WTC11 (cell line): ENCODE results near the gene CSK. TPM values are rescaled to one million over a fixed set of nuclear protein-coding genes. Genes with fewer than 3 reads are reported as not detected.

Source experiments
- ATAC-seq: fragments of 200-7000 bp; cut with Tn5 transposase; 2 replicates; pipeline ENCODE4 v1.10.0; 2021; ENCODE audit warnings: mild to moderate bottlenecking, moderate library complexity
- CTCF ChIA-PET: fragments of 300-600 bp; sonication (Branson Sonifier 250); formaldehyde crosslinking; loops from one replicate; lab custom pipeline; 2021; ENCODE audit warnings: antibody characterized with exemption; lab: Charles Lee
- POLR2A ChIA-PET: fragments of 350-600 bp; sonication (Branson Sonifier 250); formaldehyde crosslinking; loops from one replicate; lab custom pipeline; 2021; ENCODE audit warnings: antibody characterized with exemption; lab: Charles Lee
- DNase-seq: peaks from one replicate; pipeline ENCODE4 v3.0.0; 2021; ENCODE audit warnings: low spot score
- H3K27ac Mint-ChIP-seq: 2 replicates; pipeline ENCODE4 v1.8.0; 2021; ENCODE audit warnings: mixed read lengths
- H3K27me3 Mint-ChIP-seq: 2 replicates; pipeline ENCODE4 v1.8.0; 2021; ENCODE audit warnings: low read depth, mild to moderate bottlenecking, moderate library complexity, mixed read lengths
- H3K36me3 Mint-ChIP-seq: 2 replicates; pipeline ENCODE4 v1.8.0; 2021; ENCODE audit warnings: mixed read lengths
- H3K4me1 Mint-ChIP-seq: 2 replicates; pipeline ENCODE4 v1.8.0; 2022; ENCODE audit warnings: mixed read lengths
- H3K4me3 Mint-ChIP-seq: 2 replicates; pipeline ENCODE4 v1.8.0; 2021; ENCODE audit warnings: mild to moderate bottlenecking, moderate library complexity, mixed read lengths
- H3K9me3 Mint-ChIP-seq: 2 replicates; pipeline ENCODE4 v1.8.0; 2021; ENCODE audit warnings: mixed read lengths
- ATF1 ChIP-seq: sonication (generic); formaldehyde crosslinking; IDR thresholded peaks from 2 replicates; pipeline ENCODE4 v1.8.1; 2023; ENCODE audit warnings: mild to moderate bottlenecking, moderate library complexity, missing genetic modification reagents
- ELF4 ChIP-seq: sonication (generic); formaldehyde crosslinking; IDR thresholded peaks from 2 replicates; pipeline ENCODE4 v1.8.1; 2022; ENCODE audit warnings: low read depth, mild to moderate bottlenecking, moderate library complexity, missing genetic modification reagents
- FOXJ3 ChIP-seq: sonication (generic); formaldehyde crosslinking; IDR thresholded peaks from 2 replicates; pipeline ENCODE4 v1.9.0; 2021; ENCODE audit warnings: missing genetic modification reagents, mild to moderate bottlenecking, borderline replicate concordance
- GRHL2 ChIP-seq: fragments of 250-450 bp; sonication (Bioruptor Pico); IDR thresholded peaks from 2 replicates; pipeline ENCODE4 v1.8.0; 2022; ENCODE audit warnings: mild to moderate bottlenecking, moderate library complexity; ENCODE audit not compliant: insufficient replicate concordance, severe bottlenecking
- JUN ChIP-seq: sonication (generic); formaldehyde crosslinking; IDR thresholded peaks from 2 replicates; pipeline ENCODE4 v1.8.0; 2023; ENCODE audit warnings: mild to moderate bottlenecking, missing genetic modification reagents
- PRRX2 ChIP-seq: fragments of 250-450 bp; sonication (Bioruptor Pico); IDR thresholded peaks from 2 replicates; pipeline ENCODE4 v1.8.0; 2021; ENCODE audit warnings: mild to moderate bottlenecking
- ZBTB21 ChIP-seq: sonication (generic); formaldehyde crosslinking; IDR thresholded peaks from 2 replicates; pipeline ENCODE4 v1.8.1; 2023; ENCODE audit warnings: mild to moderate bottlenecking, missing genetic modification reagents, borderline replicate concordance
- ZNF263 ChIP-seq: sonication (generic); formaldehyde crosslinking; IDR thresholded peaks from 2 replicates; pipeline ENCODE4 v1.8.1; 2022; ENCODE audit warnings: low read depth, mild to moderate bottlenecking, moderate library complexity, missing genetic modification reagents
- ZNF396 ChIP-seq: fragments of 250-450 bp; sonication (Bioruptor Pico); IDR thresholded peaks from 2 replicates; pipeline ENCODE4 v1.8.0; 2021; ENCODE audit warnings: mild to moderate bottlenecking, moderate library complexity, borderline replicate concordance
- total RNA-seq: library from RNA; stranded (reverse); gene quantifications from 3 replicates; pipeline ENCODE4 v1.2.3, GENCODE V29; 2021
- TF ChIP-seq, protein P1 (sequence below): sonication (generic); formaldehyde crosslinking; IDR thresholded peaks from 2 replicates; pipeline ENCODE4 v1.8.1; 2023; ENCODE audit warnings: mild to moderate bottlenecking, missing genetic modification reagents, borderline replicate concordance
- TF ChIP-seq, protein P2 (sequence below): fragments of 250-450 bp; sonication (Bioruptor Pico); IDR thresholded peaks from 2 replicates; pipeline ENCODE4 v2.1.2; 2022; ENCODE audit warnings: mild to moderate bottlenecking, moderate library complexity
- TF ChIP-seq, protein P3 (sequence below): fragments of 250-450 bp; sonication (Bioruptor Pico); IDR thresholded peaks from 2 replicates; pipeline ENCODE4 v1.8.0; 2021; ENCODE audit warnings: mild to moderate bottlenecking
- TF ChIP-seq, protein P4 (sequence below): sonication (generic); formaldehyde crosslinking; IDR thresholded peaks from 2 replicates; pipeline ENCODE4 v1.8.1; 2023; ENCODE audit warnings: mild to moderate bottlenecking, missing genetic modification reagents
- TF ChIP-seq, protein P5 (sequence below): fragments of 200-600 bp; IDR thresholded peaks from 2 replicates; pipeline ENCODE4 v1.8.0; 2022; ENCODE audit warnings: antibody characterized with exemption
- TF ChIP-seq, protein P6 (sequence below): fragments of 250-450 bp; sonication (Bioruptor Pico); conservative IDR thresholded peaks from 2 replicates; pipeline ENCODE4 v1.9.0; 2021; ENCODE audit warnings: mild to moderate bottlenecking

The CSK gene
- total RNA-seq, 1 experiment from 2014 or later: 55.1 TPM

DNA sequence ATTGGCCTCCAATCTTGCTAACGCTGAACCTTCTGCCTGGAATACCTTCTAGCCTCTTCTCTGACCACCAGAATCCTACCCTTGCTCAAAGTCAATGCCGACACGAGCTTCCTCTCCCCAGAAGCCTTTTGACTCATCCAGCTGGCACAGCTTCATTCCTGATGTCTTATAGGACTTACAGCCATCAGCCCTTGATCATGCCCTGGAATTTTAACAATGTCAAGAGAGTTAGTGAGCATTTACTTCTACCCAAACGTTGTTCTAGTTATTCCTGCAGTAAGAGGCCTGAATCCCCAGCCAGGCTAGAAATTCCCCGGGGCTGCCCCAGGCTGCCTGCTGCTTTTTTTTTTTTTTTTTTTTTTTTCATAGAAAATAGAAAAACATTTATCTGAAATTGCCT, 29.3 kb upstream of the CSK start (continued):
- TF ChIP-seq, protein P1, sequence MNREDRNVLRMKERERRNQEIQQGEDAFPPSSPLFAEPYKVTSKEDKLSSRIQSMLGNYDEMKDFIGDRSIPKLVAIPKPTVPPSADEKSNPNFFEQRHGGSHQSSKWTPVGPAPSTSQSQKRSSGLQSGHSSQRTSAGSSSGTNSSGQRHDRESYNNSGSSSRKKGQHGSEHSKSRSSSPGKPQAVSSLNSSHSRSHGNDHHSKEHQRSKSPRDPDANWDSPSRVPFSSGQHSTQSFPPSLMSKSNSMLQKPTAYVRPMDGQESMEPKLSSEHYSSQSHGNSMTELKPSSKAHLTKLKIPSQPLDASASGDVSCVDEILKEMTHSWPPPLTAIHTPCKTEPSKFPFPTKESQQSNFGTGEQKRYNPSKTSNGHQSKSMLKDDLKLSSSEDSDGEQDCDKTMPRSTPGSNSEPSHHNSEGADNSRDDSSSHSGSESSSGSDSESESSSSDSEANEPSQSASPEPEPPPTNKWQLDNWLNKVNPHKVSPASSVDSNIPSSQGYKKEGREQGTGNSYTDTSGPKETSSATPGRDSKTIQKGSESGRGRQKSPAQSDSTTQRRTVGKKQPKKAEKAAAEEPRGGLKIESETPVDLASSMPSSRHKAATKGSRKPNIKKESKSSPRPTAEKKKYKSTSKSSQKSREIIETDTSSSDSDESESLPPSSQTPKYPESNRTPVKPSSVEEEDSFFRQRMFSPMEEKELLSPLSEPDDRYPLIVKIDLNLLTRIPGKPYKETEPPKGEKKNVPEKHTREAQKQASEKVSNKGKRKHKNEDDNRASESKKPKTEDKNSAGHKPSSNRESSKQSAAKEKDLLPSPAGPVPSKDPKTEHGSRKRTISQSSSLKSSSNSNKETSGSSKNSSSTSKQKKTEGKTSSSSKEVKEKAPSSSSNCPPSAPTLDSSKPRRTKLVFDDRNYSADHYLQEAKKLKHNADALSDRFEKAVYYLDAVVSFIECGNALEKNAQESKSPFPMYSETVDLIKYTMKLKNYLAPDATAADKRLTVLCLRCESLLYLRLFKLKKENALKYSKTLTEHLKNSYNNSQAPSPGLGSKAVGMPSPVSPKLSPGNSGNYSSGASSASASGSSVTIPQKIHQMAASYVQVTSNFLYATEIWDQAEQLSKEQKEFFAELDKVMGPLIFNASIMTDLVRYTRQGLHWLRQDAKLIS (CRISPR knock-in tag): no peak
- no peak for TF ChIP-seq ELF4 (CRISPR knock-in tag)
- TF ChIP-seq JUN (CRISPR knock-in tag): no peak
- no peak for TF ChIP-seq ZNF263 (CRISPR knock-in tag)

DNA sequence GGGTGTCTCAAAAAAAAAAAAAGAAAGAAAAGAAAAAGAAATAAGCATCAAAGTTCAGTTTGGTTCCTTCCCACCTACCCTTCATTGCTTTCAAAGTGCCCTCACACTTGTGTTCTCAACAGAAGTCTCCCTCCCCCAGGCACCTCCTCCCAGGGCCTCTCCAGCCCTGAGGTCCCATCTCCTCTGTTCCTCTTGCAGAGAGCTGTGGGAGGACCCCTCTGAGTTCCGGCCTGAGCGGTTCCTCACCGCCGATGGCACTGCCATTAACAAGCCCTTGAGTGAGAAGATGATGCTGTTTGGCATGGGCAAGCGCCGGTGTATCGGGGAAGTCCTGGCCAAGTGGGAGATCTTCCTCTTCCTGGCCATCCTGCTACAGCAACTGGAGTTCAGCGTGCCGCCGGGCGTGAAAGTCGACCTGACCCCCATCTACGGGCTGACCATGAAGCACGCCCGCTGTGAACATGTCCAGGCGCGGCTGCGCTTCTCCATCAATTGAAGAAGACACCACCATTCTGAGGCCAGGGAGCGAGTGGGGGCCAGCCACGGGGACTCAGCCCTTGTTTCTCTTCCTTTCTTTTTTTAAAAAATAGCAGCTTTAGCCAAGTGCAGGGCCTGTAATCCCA, 27.2 kb upstream of the CSK start:
- no peak overlapping the region for H3K27ac Mint-ChIP-seq
- POLR2A ChIA-PET: no interaction called here
- no peak for ATAC-seq
- TF ChIP-seq GRHL2 (CRISPR knock-in tag) (no peak), JUN (CRISPR knock-in tag) (no peak), ZBTB21 (no peak), ZNF396 (CRISPR knock-in tag) (no peak), PRRX2 (no peak), FOXJ3 (no peak), ATF1 (CRISPR knock-in tag) (no peak)
- TF ChIP-seq, protein P2, sequence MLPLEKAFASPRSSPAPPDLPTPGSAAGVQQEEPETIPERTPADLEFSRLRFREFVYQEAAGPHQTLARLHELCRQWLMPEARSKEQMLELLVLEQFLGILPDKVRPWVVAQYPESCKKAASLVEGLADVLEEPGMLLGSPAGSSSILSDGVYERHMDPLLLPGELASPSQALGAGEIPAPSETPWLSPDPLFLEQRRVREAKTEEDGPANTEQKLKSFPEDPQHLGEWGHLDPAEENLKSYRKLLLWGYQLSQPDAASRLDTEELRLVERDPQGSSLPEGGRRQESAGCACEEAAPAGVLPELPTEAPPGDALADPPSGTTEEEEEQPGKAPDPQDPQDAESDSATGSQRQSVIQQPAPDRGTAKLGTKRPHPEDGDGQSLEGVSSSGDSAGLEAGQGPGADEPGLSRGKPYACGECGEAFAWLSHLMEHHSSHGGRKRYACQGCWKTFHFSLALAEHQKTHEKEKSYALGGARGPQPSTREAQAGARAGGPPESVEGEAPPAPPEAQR (CRISPR knock-in tag): no peak
- TF ChIP-seq, protein P3, sequence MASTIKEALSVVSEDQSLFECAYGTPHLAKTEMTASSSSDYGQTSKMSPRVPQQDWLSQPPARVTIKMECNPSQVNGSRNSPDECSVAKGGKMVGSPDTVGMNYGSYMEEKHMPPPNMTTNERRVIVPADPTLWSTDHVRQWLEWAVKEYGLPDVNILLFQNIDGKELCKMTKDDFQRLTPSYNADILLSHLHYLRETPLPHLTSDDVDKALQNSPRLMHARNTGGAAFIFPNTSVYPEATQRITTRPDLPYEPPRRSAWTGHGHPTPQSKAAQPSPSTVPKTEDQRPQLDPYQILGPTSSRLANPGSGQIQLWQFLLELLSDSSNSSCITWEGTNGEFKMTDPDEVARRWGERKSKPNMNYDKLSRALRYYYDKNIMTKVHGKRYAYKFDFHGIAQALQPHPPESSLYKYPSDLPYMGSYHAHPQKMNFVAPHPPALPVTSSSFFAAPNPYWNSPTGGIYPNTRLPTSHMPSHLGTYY: no peak
- TF ChIP-seq, protein P4, sequence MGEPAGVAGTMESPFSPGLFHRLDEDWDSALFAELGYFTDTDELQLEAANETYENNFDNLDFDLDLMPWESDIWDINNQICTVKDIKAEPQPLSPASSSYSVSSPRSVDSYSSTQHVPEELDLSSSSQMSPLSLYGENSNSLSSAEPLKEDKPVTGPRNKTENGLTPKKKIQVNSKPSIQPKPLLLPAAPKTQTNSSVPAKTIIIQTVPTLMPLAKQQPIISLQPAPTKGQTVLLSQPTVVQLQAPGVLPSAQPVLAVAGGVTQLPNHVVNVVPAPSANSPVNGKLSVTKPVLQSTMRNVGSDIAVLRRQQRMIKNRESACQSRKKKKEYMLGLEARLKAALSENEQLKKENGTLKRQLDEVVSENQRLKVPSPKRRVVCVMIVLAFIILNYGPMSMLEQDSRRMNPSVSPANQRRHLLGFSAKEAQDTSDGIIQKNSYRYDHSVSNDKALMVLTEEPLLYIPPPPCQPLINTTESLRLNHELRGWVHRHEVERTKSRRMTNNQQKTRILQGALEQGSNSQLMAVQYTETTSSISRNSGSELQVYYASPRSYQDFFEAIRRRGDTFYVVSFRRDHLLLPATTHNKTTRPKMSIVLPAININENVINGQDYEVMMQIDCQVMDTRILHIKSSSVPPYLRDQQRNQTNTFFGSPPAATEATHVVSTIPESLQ (CRISPR knock-in tag): no peak
- TF ChIP-seq, protein P5, sequence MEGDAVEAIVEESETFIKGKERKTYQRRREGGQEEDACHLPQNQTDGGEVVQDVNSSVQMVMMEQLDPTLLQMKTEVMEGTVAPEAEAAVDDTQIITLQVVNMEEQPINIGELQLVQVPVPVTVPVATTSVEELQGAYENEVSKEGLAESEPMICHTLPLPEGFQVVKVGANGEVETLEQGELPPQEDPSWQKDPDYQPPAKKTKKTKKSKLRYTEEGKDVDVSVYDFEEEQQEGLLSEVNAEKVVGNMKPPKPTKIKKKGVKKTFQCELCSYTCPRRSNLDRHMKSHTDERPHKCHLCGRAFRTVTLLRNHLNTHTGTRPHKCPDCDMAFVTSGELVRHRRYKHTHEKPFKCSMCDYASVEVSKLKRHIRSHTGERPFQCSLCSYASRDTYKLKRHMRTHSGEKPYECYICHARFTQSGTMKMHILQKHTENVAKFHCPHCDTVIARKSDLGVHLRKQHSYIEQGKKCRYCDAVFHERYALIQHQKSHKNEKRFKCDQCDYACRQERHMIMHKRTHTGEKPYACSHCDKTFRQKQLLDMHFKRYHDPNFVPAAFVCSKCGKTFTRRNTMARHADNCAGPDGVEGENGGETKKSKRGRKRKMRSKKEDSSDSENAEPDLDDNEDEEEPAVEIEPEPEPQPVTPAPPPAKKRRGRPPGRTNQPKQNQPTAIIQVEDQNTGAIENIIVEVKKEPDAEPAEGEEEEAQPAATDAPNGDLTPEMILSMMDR: no peak
- TF ChIP-seq, protein P6, sequence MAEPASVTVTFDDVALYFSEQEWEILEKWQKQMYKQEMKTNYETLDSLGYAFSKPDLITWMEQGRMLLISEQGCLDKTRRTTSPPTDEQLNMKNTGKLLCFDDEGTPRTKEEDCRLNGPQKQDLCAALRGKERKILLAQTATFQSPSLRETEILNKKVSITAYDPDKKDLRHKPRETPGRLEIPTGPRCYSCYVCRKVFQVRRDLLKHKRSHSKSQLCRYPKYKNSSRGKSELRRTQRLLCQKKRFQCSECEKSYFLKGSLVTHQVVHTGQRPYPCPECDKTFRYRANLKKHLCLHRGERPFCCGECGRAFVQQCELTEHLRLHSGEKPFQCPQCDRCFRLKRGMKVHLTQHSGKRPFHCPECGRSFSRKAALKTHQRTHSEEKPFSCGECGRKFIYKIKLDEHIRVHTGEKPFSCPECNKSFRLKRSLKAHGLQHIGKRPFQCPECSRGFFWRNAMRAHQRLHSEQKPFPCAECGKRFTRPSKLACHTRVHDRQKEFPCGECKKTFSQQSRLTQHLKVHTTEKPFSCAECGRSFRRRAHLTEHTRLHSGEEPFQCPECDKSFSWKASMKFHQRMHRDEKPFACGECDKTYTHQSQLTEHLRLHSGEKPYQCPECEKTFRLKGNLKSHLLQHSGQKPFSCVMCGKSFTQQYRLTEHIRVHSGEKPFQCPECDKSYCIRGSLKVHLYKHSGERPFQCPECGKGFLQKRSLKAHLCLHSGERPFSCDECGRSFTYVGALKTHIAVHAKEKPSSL (CRISPR knock-in tag): no peak
- H3K4me1 Mint-ChIP-seq: peaks cover 10% of the 10 kb centered on the region; the same call in 1 of the 2 replicates
- CTCF ChIA-PET: interaction anchor here (0.6 to 1.7 kb wide), 3 partner anchors 28 to 119 kb away, joined by 3 to 5 read pairs (median 4); no protein-coding TSS in a partner anchor
- no peaks in the 10 kb centered on the region for H3K36me3 Mint-ChIP-seq
- H3K9me3 Mint-ChIP-seq: no peaks in the 10 kb centered on the region
- no peak for DNase-seq
- no peak overlapping the region for H3K4me3 Mint-ChIP-seq
- H3K27me3 Mint-ChIP-seq: no peaks in the 10 kb centered on the region; the same call in 1 of the 2 replicates
